Epithelial cell of alveolus of lung (primary cell): Measurements from ENCODE around the gene GRIN3A. TPM values are rescaled to one million over a fixed set of nuclear protein-coding genes. Genes with fewer than 3 reads are reported as not detected.

Experiments
- total RNA-seq: library from RNA; depleted of rRNA; stranded (reverse); fragments of >200 nt; gene quantifications from 2 replicates; pipeline ENCODE4 v1.2.1, GENCODE V29; 2015

GRIN3A gene
- total RNA-seq: not detected in 2 replicates

GRCh38 chr9:101738566-101739183, at the start of gene GRIN3A:
Gene GRIN3A (minus strand): TSS chr9:101738647. CDS start chr9:101737979, 668 bp downstream.

GRCh38 chr9:101594796-101595195, 143.7 kb downstream of the GRIN3A start, which contains the start of gene PPP3R2:
Gene PPP3R2 (minus strand): TSS chr9:101594969. CDS start chr9:101594921, 48 bp downstream.

GRCh38 chr9:101533334-101534204, 204.9 kb downstream of the GRIN3A start, which contains the start of gene RNF20:
Gene RNF20 (plus strand): TSS chr9:101533853. CDS start chr9:101535424, 1,571 bp downstream.

Other genes with a start within 250 kb of the GRIN3A start
- 16.5 and 17.3 TPM in 2 replicates for gene RNF20, start 204.8 kb downstream of the GRIN3A start, total RNA-seq
- gene PPP3R2, start 143.7 kb downstream of the GRIN3A start, total RNA-seq: not detected in 2 replicates